ENCODE data around the gene ZNF273.
"Not testable (repeated sequence)": the region's sequence is repeated elsewhere in the genome, so short reads cannot be mapped to it uniquely, and the experiment has no call there.

The ZNF273 gene

GRCh38 chr7:64914557-64914956 is 11.5 kb downstream of the ZNF273 start:
- H3K36me3 ChIP-seq (ENCODE audit: insufficient read depth, low read length) = peaks cover 67% of the 10 kb centered on the region
- no peaks in the 10 kb centered on the region for H4K20me1 ChIP-seq (ENCODE audit: insufficient read depth, low read length)
- H3F3A ChIP-seq (ENCODE audit: insufficient read depth, low read length) = no peaks in the 10 kb centered on the region
- H3K4me2 ChIP-seq (ENCODE audit: low read length) = no peak overlapping the region
- peaks cover 60% of the 10 kb centered on the region for H3K79me2 ChIP-seq (ENCODE audit: insufficient read depth, low read length)
- no peak for TF ChIP-seq CTCF (IDR thresholded peaks at IDR 0.05; ENCODE audit: low read length)
- TF ChIP-seq EZH2 (IDR thresholded peaks at IDR 0.05; ENCODE audit: borderline replicate concordance, low read length) = no peak
- no peak overlapping the region for H2AFZ ChIP-seq (ENCODE audit: low read length)
- no peak overlapping the region for H3K27ac ChIP-seq (ENCODE audit: low read depth, low read length, poor library complexity, severe bottlenecking)
- H3K9me3 ChIP-seq (ENCODE audit: low read length) = peaks cover 70% of the 10 kb centered on the region
- no peaks in the 10 kb centered on the region for H3K9me2 ChIP-seq (ENCODE audit: low read depth, low read length)
- no peak overlapping the region for H3K9ac ChIP-seq (ENCODE audit: low read length)
- H3K4me3 ChIP-seq (ENCODE audit: low read depth, low read length, poor library complexity, severe bottlenecking) = no peak overlapping the region
- no peaks in the 10 kb centered on the region for H3K27me3 ChIP-seq (ENCODE audit: insufficient read depth, low read length)
- no peaks in the 10 kb centered on the region for H3K4me1 ChIP-seq (ENCODE audit: insufficient read depth, low read length, severe bottlenecking)

- H3K27ac ChIP-seq (ENCODE audit: low read depth, low read length, poor library complexity, severe bottlenecking); H3K4me3 ChIP-seq (ENCODE audit: low read depth, low read length, poor library complexity, severe bottlenecking); H3K27me3 ChIP-seq (ENCODE audit: insufficient read depth, low read length); H2AFZ ChIP-seq (ENCODE audit: low read length); H3F3A ChIP-seq (ENCODE audit: insufficient read depth, low read length); H3K4me1 ChIP-seq (ENCODE audit: insufficient read depth, low read length, severe bottlenecking); H3K9ac ChIP-seq (ENCODE audit: low read length); H3K4me2 ChIP-seq (ENCODE audit: low read length); H4K20me1 ChIP-seq (ENCODE audit: insufficient read depth, low read length); H3K9me2 ChIP-seq (ENCODE audit: low read depth, low read length): not testable (repeated sequence)
- Histone ChIP-seq H3K79me2 (ENCODE audit: insufficient read depth, low read length) (peaks cover 53% of the 10 kb centered on the region), H3K9me3 (ENCODE audit: low read length) (peaks cover 71% of the 10 kb centered on the region), H3K36me3 (ENCODE audit: insufficient read depth, low read length) (peaks cover 74% of the 10 kb centered on the region)
Measured at GRCh38 chr7:64915301-64915700, 12.2 kb downstream of the ZNF273 start.

GRCh38 chr7:64928252-64929187 is 25.4 kb downstream of the ZNF273 start:
- not testable (repeated sequence) for H3K9me2 ChIP-seq (ENCODE audit: low read depth, low read length); H3K4me1 ChIP-seq (ENCODE audit: insufficient read depth, low read length, severe bottlenecking); H3K9ac ChIP-seq (ENCODE audit: low read length); H2AFZ ChIP-seq (ENCODE audit: low read length); H3F3A ChIP-seq (ENCODE audit: insufficient read depth, low read length); H3K4me3 ChIP-seq (ENCODE audit: low read depth, low read length, poor library complexity, severe bottlenecking); H3K79me2 ChIP-seq (ENCODE audit: insufficient read depth, low read length); H3K27me3 ChIP-seq (ENCODE audit: insufficient read depth, low read length); H3K4me2 ChIP-seq (ENCODE audit: low read length); H4K20me1 ChIP-seq (ENCODE audit: insufficient read depth, low read length); H3K27ac ChIP-seq (ENCODE audit: low read depth, low read length, poor library complexity, severe bottlenecking)
- Histone ChIP-seq H3K36me3 (ENCODE audit: insufficient read depth, low read length) (peaks cover 51% of the 10 kb centered on the region), H3K9me3 (ENCODE audit: low read length) (peaks cover 59% of the 10 kb centered on the region)

GRCh38 chr7:64934478-64934877 is 31.4 kb downstream of the ZNF273 start:
- Histone ChIP-seq H3K9me2 (ENCODE audit: low read depth, low read length) (0 out of 2 replicates have a peak, but pooled peaks cover 3% of the 10 kb centered on the region), H3K9me3 (ENCODE audit: low read length) (peaks cover 39% of the 10 kb centered on the region)
- no peak for TF ChIP-seq CTCF (IDR thresholded peaks at IDR 0.05; ENCODE audit: low read length)
- no peak for TF ChIP-seq EZH2 (IDR thresholded peaks at IDR 0.05; ENCODE audit: borderline replicate concordance, low read length)

More at GRCh38 chr7:64934478-64934877, 31.4 kb downstream of the ZNF273 start:
- Histone ChIP-seq H3K4me1 (ENCODE audit: insufficient read depth, low read length, severe bottlenecking) (no peaks in the 10 kb centered on the region), H3K27ac (ENCODE audit: low read depth, low read length, poor library complexity, severe bottlenecking) (no peak overlapping the region), H3K79me2 (ENCODE audit: insufficient read depth, low read length) (no peaks in the 10 kb centered on the region), H3K4me2 (ENCODE audit: low read length) (no peak overlapping the region), H3K36me3 (ENCODE audit: insufficient read depth, low read length) (no peaks in the 10 kb centered on the region), H3K9ac (ENCODE audit: low read length) (no peak overlapping the region), H3K4me3 (ENCODE audit: low read depth, low read length, poor library complexity, severe bottlenecking) (no peak overlapping the region), H2AFZ (ENCODE audit: low read length) (no peak overlapping the region), H3F3A (ENCODE audit: insufficient read depth, low read length) (peaks cover 5% of the 10 kb centered on the region; the same call in 1 of the 2 replicates), H4K20me1 (ENCODE audit: insufficient read depth, low read length) (no peaks in the 10 kb centered on the region), H3K27me3 (ENCODE audit: insufficient read depth, low read length) (no peaks in the 10 kb centered on the region)
